ENCODE measurements around the gene PMPCB.

Gene PMPCB

GRCh38 chr7:103344453-103345149 lies 47.4 kb downstream of the PMPCB start, which contains the start of gene DNAJC2 (continued):
- no peak for TF ChIP-seq ZNF610 (tag by site-specific recombination; IDR thresholded peaks at IDR 0.05; ENCODE audit: borderline replicate concordance)
- TF ChIP-seq ZFP69B (tag by site-specific recombination; IDR thresholded peaks at IDR 0.05), result peak; percentile 63; the same call in 1 of the 2 replicates
- peak; percentile 82 for TF ChIP-seq KLF8 (tag by site-specific recombination; IDR thresholded peaks at IDR 0.05)
- no peak for TF ChIP-seq ZNF530 (tag by site-specific recombination; IDR thresholded peaks at IDR 0.05; ENCODE audit: low read depth)
- no peak for TF ChIP-seq ZNF274 (IDR thresholded peaks at IDR 0.05; ENCODE audit: low read length)
- TF ChIP-seq ZNF274 (tag by site-specific recombination; IDR thresholded peaks at IDR 0.05; ENCODE audit: borderline replicate concordance), result no peak
- no peak for TF ChIP-seq ZNF404 (tag by site-specific recombination; IDR thresholded peaks at IDR 0.05)
- no peak for TF ChIP-seq ZNF549 (tag by site-specific recombination; IDR thresholded peaks at IDR 0.05)
- TF ChIP-seq ZNF768 (tag by site-specific recombination; IDR thresholded peaks at IDR 0.05), result no peak
- no peak for TF ChIP-seq SETDB1 (IDR thresholded peaks at IDR 0.05; ENCODE audit: insufficient read length, low read length)
- TF ChIP-seq ZSCAN4 (tag by site-specific recombination; IDR thresholded peaks at IDR 0.05), result peak; percentile 70
- peak; percentile 73; the same call in 1 of the 2 replicates for TF ChIP-seq KLF9 (tag by site-specific recombination; IDR thresholded peaks at IDR 0.05; ENCODE audit: low read depth)
- TF ChIP-seq ZNF623 (tag by site-specific recombination; IDR thresholded peaks at IDR 0.05), result no peak
- TF ChIP-seq ZNF639 (tag by site-specific recombination; IDR thresholded peaks at IDR 0.05), result peak; percentile 69
- no peak for TF ChIP-seq ZNF248 (tag by site-specific recombination; IDR thresholded peaks at IDR 0.05)
- no peak for TF ChIP-seq ZNF140 (tag by site-specific recombination; IDR thresholded peaks at IDR 0.05)
- peak; percentile 72 for TF ChIP-seq SP2 (tag by site-specific recombination; IDR thresholded peaks at IDR 0.05)
- TF ChIP-seq ZFP41 (tag by site-specific recombination; IDR thresholded peaks at IDR 0.05; ENCODE audit: borderline replicate concordance), result no peak
- TF ChIP-seq ZNF362 (tag by site-specific recombination; IDR thresholded peaks at IDR 0.05), result no peak
- peak; percentile 43; the same call in 1 of the 2 replicates for TF ChIP-seq ATF2 (tag by site-specific recombination; IDR thresholded peaks at IDR 0.05; ENCODE audit: low read depth)
- peak; percentile 80 for TF ChIP-seq ZBTB17 (tag by site-specific recombination; IDR thresholded peaks at IDR 0.05)
- no peak for TF ChIP-seq ZNF302 (tag by site-specific recombination; IDR thresholded peaks at IDR 0.05; ENCODE audit: low read depth)
- peak; percentile 44; the same call in 1 of the 2 replicates for TF ChIP-seq ZNF76 (tag by site-specific recombination; IDR thresholded peaks at IDR 0.05; ENCODE audit: borderline replicate concordance, low read depth)
- peak; percentile 72 for TF ChIP-seq ZNF629 (tag by site-specific recombination; IDR thresholded peaks at IDR 0.05)
- peak; percentile 83 for TF ChIP-seq ZNF692 (tag by site-specific recombination; IDR thresholded peaks at IDR 0.05)
- no peak for TF ChIP-seq ZNF148 (tag by site-specific recombination; IDR thresholded peaks at IDR 0.05; ENCODE audit: borderline replicate concordance)
- no peak for TF ChIP-seq ZNF280C (tag by site-specific recombination; IDR thresholded peaks at IDR 0.05)
- peak; percentile 89 for TF ChIP-seq ZNF391 (tag by site-specific recombination; IDR thresholded peaks at IDR 0.05; ENCODE audit: borderline replicate concordance, low read depth)

Measured in HEK293 (cell line).